ENCODE data around the gene PDZD4.

GRCh38 chrX:153804621-153805020 is 25.7 kb downstream of the PDZD4 start:
- TF ChIP-seq MAX (IDR thresholded peaks at IDR 0.05) (no peak), CTCF (IDR thresholded peaks at IDR 0.05; ENCODE audit: low read depth, low read length, missing input control) (no peak), REST (IDR thresholded peaks at IDR 0.05) (no peak), YY1 (IDR thresholded peaks at IDR 0.05) (no peak), GABPA (IDR thresholded peaks at IDR 0.05 in 1 of 2, conservative IDR thresholded peaks at IDR 0.05 in 1 of 2) (no peak), NR2F2 (IDR thresholded peaks at IDR 0.05) (no peak), FOXA1 (IDR thresholded peaks at IDR 0.05) (no peak), TAF1 (conservative IDR thresholded peaks at IDR 0.05) (no peak), RAD21 (IDR thresholded peaks at IDR 0.05) (no peak), ATF3 (IDR thresholded peaks at IDR 0.05) (no peak), RXRA (IDR thresholded peaks at IDR 0.05) (no peak), HNF4G (IDR thresholded peaks at IDR 0.05) (no peak)

Data from liver (tissue), 3 donors.